ENCODE data around the gene DNAH2. TPM values are rescaled to one million over a fixed set of nuclear protein-coding genes. Genes with fewer than 3 reads are reported as not detected.

The DNAH2 gene
- total and polyA plus RNA-seq, 2 experiments from 2014 or later = 0.38 TPM; not detected in 1

DNA sequence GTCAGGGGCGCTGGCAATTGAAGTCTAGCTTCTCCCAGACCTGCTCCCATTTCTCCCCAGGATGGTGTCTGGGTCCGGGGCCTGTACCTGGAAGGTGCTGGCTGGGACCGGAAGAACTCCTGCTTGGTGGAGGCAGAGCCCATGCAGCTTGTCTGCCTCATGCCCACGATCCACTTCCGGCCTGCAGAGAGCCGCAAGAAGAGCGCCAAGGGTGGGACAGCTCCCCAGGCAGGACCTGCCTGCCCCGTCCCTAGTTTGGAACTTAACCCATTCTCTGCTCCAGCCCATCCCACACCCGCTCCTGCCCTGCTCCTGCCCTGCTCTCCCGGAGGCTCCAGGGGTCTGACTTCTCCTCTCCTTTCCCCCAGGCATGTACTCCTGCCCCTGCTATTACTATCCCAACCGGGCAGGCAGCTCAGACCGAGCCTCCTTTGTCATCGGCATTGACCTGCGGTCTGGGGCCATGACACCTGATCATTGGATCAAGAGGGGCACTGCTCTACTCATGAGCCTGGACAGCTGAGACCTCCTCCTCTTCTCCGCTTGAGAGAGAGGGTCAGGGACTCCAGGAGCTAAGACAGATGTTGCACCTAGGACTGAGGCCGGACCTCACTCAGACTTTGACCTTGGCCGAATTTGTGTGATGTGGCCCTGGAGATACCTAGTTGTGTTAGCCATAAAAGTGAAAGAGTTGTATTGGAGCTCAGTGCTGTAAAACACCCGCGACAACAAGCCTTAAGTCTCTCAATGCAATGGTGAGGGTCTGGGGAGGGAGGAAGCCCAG lies 115.7 kb downstream of the DNAH2 start:
- peak overlapping the region; percentile 77 for H3K4me3 Mint-ChIP-seq
- H2AFZ ChIP-seq = peak overlapping the region; percentile 93
- H3K36me3 ChIP-seq (ENCODE audit: insufficient read depth) = no peaks in the 10 kb centered on the region
- H3K4me2 ChIP-seq = peak overlapping the region; percentile 100
- peaks cover 16% of the 10 kb centered on the region for H3K4me1 Mint-ChIP-seq
- peaks cover 14% of the 10 kb centered on the region for H3K4me1 ChIP-seq (ENCODE audit: insufficient read depth)
- peaks cover 67% of the 10 kb centered on the region for H3K27me3 ChIP-seq (ENCODE audit: insufficient read depth)
- H3K27ac ChIP-seq (ENCODE audit: low read depth) = no peak overlapping the region
- ATAC-seq (no peak), DNase-seq (ENCODE audit: low spot score) (no peak)
- no peaks in the 10 kb centered on the region for H3K36me3 Mint-ChIP-seq (ENCODE audit: low read depth)
- TF ChIP-seq, protein P1, sequence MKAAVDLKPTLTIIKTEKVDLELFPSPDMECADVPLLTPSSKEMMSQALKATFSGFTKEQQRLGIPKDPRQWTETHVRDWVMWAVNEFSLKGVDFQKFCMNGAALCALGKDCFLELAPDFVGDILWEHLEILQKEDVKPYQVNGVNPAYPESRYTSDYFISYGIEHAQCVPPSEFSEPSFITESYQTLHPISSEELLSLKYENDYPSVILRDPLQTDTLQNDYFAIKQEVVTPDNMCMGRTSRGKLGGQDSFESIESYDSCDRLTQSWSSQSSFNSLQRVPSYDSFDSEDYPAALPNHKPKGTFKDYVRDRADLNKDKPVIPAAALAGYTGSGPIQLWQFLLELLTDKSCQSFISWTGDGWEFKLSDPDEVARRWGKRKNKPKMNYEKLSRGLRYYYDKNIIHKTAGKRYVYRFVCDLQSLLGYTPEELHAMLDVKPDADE (IDR thresholded peaks at IDR 0.05) = no peak
- TF ChIP-seq POLR2AphosphoS5 (IDR thresholded peaks at IDR 0.05; ENCODE audit: low read depth) (no peak), STAT1 (IDR thresholded peaks at IDR 0.05; ENCODE audit: unreplicated experiment) (no peak), ZNF114 (CRISPR knock-in tag; IDR thresholded peaks at IDR 0.05) (no peak), EZH2phosphoT487 (IDR thresholded peaks at IDR 0.05; ENCODE audit: unreplicated experiment) (no peak), ZNF331 (CRISPR knock-in tag; IDR thresholded peaks at IDR 0.05; ENCODE audit: low read depth) (no peak), CREB1 (CRISPR knock-in tag; IDR thresholded peaks at IDR 0.05; ENCODE audit: low read depth) (no peak), JUNB (IDR thresholded peaks at IDR 0.05; ENCODE audit: unreplicated experiment) (no peak)
- TF ChIP-seq, protein P2, sequence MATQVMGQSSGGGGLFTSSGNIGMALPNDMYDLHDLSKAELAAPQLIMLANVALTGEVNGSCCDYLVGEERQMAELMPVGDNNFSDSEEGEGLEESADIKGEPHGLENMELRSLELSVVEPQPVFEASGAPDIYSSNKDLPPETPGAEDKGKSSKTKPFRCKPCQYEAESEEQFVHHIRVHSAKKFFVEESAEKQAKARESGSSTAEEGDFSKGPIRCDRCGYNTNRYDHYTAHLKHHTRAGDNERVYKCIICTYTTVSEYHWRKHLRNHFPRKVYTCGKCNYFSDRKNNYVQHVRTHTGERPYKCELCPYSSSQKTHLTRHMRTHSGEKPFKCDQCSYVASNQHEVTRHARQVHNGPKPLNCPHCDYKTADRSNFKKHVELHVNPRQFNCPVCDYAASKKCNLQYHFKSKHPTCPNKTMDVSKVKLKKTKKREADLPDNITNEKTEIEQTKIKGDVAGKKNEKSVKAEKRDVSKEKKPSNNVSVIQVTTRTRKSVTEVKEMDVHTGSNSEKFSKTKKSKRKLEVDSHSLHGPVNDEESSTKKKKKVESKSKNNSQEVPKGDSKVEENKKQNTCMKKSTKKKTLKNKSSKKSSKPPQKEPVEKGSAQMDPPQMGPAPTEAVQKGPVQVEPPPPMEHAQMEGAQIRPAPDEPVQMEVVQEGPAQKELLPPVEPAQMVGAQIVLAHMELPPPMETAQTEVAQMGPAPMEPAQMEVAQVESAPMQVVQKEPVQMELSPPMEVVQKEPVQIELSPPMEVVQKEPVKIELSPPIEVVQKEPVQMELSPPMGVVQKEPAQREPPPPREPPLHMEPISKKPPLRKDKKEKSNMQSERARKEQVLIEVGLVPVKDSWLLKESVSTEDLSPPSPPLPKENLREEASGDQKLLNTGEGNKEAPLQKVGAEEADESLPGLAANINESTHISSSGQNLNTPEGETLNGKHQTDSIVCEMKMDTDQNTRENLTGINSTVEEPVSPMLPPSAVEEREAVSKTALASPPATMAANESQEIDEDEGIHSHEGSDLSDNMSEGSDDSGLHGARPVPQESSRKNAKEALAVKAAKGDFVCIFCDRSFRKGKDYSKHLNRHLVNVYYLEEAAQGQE (IDR thresholded peaks at IDR 0.05; ENCODE audit: unreplicated experiment) = no peak
- TF ChIP-seq, protein P3, sequence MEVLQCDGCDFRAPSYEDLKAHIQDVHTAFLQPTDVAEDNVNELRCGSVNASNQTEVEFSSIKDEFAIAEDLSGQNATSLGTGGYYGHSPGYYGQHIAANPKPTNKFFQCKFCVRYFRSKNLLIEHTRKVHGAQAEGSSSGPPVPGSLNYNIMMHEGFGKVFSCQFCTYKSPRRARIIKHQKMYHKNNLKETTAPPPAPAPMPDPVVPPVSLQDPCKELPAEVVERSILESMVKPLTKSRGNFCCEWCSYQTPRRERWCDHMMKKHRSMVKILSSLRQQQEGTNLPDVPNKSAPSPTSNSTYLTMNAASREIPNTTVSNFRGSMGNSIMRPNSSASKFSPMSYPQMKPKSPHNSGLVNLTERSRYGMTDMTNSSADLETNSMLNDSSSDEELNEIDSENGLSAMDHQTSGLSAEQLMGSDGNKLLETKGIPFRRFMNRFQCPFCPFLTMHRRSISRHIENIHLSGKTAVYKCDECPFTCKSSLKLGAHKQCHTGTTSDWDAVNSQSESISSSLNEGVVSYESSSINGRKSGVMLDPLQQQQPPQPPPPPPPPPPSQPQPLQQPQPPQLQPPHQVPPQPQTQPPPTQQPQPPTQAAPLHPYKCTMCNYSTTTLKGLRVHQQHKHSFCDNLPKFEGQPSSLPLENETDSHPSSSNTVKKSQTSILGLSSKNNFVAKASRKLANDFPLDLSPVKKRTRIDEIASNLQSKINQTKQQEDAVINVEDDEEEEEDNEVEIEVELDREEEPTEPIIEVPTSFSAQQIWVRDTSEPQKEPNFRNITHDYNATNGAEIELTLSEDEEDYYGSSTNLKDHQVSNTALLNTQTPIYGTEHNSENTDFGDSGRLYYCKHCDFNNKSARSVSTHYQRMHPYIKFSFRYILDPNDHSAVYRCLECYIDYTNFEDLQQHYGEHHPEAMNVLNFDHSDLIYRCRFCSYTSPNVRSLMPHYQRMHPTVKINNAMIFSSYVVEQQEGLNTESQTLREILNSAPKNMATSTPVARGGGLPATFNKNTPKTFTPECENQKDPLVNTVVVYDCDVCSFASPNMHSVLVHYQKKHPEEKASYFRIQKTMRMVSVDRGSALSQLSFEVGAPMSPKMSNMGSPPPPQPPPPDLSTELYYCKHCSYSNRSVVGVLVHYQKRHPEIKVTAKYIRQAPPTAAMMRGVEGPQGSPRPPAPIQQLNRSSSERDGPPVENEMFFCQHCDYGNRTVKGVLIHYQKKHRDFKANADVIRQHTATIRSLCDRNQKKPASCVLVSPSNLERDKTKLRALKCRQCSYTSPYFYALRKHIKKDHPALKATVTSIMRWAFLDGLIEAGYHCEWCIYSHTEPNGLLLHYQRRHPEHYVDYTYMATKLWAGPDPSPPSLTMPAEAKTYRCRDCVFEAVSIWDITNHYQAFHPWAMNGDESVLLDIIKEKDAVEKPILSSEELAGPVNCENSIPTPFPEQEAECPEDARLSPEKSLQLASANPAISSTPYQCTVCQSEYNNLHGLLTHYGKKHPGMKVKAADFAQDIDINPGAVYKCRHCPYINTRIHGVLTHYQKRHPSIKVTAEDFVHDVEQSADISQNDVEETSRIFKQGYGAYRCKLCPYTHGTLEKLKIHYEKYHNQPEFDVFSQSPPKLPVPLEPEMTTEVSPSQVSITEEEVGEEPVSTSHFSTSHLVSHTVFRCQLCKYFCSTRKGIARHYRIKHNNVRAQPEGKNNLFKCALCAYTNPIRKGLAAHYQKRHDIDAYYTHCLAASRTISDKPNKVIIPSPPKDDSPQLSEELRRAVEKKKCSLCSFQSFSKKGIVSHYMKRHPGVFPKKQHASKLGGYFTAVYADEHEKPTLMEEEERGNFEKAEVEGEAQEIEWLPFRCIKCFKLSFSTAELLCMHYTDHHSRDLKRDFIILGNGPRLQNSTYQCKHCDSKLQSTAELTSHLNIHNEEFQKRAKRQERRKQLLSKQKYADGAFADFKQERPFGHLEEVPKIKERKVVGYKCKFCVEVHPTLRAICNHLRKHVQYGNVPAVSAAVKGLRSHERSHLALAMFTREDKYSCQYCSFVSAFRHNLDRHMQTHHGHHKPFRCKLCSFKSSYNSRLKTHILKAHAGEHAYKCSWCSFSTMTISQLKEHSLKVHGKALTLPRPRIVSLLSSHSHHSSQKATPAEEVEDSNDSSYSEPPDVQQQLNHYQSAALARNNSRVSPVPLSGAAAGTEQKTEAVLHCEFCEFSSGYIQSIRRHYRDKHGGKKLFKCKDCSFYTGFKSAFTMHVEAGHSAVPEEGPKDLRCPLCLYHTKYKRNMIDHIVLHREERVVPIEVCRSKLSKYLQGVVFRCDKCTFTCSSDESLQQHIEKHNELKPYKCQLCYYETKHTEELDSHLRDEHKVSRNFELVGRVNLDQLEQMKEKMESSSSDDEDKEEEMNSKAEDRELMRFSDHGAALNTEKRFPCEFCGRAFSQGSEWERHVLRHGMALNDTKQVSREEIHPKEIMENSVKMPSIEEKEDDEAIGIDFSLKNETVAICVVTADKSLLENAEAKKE (CRISPR knock-in tag; IDR thresholded peaks at IDR 0.05) = no peak
- TF ChIP-seq, protein P4, sequence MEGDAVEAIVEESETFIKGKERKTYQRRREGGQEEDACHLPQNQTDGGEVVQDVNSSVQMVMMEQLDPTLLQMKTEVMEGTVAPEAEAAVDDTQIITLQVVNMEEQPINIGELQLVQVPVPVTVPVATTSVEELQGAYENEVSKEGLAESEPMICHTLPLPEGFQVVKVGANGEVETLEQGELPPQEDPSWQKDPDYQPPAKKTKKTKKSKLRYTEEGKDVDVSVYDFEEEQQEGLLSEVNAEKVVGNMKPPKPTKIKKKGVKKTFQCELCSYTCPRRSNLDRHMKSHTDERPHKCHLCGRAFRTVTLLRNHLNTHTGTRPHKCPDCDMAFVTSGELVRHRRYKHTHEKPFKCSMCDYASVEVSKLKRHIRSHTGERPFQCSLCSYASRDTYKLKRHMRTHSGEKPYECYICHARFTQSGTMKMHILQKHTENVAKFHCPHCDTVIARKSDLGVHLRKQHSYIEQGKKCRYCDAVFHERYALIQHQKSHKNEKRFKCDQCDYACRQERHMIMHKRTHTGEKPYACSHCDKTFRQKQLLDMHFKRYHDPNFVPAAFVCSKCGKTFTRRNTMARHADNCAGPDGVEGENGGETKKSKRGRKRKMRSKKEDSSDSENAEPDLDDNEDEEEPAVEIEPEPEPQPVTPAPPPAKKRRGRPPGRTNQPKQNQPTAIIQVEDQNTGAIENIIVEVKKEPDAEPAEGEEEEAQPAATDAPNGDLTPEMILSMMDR (conservative IDR thresholded peaks at IDR 0.05; ENCODE audit: low read depth in 2 of 2) = no peak
- H3K79me2 ChIP-seq (replicated peaks; ENCODE audit: insufficient read depth) = no peaks in the 10 kb centered on the region
- H3K9me2 ChIP-seq (ENCODE audit: insufficient read depth) = no peaks in the 10 kb centered on the region
- H3K9me3 Mint-ChIP-seq = no peaks in the 10 kb centered on the region; the same call in 2 of the 3 replicates
- H3F3A ChIP-seq (replicated peaks; ENCODE audit: low read depth) = 0 out of 2 replicates have a peak, but pooled peaks cover 14% of the 10 kb centered on the region
- peak overlapping the region; percentile 95 for H3K4me3 ChIP-seq
- H3K27ac Mint-ChIP-seq = no peak overlapping the region
- no peaks in the 10 kb centered on the region for H4K20me1 ChIP-seq (replicated peaks; ENCODE audit: insufficient read depth)
- H3K27me3 Mint-ChIP-seq (ENCODE audit: insufficient read depth, low read depth, poor library complexity) = peaks cover 46% of the 10 kb centered on the region

All from GM23338 (cell line).